Measurements from ENCODE around the gene DLG4.

Gene DLG4

DNA sequence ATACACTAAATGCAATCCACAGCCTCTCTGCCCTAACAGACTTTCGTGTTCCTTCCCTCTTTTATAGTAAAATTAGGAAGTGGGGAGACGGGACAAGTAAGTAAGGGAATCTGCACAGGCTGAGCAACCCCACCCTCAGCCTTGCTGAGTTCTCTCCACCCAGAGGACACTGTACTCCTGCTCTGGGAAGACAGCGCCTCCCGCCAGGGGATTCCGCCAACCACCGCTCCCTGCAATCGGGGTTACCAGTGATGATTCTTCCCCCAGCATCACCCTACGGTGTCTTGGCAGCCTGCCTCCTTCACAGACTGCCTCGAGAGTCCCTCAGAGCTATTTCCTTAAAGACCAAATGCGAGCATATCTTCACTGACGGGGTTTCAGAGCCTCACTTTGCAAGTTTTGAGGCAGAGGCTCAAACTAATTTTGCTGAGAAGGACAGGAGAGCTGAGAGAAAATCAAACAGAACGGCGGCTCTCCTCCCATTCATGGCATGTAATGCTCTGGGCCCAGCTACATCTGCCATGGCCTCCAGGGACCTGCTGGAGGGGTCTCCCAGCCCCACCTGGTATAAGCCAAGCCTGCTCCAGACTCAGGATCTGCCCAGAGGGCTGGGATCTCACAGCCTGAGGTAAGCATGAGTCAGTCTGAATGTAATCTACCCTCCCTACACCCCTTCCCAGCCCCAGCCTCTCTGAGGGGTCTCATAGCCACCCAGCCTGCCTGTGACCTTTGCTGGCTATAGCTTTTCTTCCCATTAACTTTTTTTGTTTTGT, 82.3 kb downstream of the DLG4 start:
- TF ChIP-seq, protein P1, sequence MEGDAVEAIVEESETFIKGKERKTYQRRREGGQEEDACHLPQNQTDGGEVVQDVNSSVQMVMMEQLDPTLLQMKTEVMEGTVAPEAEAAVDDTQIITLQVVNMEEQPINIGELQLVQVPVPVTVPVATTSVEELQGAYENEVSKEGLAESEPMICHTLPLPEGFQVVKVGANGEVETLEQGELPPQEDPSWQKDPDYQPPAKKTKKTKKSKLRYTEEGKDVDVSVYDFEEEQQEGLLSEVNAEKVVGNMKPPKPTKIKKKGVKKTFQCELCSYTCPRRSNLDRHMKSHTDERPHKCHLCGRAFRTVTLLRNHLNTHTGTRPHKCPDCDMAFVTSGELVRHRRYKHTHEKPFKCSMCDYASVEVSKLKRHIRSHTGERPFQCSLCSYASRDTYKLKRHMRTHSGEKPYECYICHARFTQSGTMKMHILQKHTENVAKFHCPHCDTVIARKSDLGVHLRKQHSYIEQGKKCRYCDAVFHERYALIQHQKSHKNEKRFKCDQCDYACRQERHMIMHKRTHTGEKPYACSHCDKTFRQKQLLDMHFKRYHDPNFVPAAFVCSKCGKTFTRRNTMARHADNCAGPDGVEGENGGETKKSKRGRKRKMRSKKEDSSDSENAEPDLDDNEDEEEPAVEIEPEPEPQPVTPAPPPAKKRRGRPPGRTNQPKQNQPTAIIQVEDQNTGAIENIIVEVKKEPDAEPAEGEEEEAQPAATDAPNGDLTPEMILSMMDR (conservative IDR thresholded peaks at IDR 0.05; ENCODE audit: low read depth, low read length): peak; percentile 8
- peak; percentile 53 for DNase-seq (ENCODE audit: low read depth)
- H3K4me3 ChIP-seq (ENCODE audit: low read depth, low read length): no peak overlapping the region

Measured in choroid plexus epithelial cell (primary cell).